Adrenal gland (tissue), 5 donors: Measurements from ENCODE around the gene DAB2.

Source experiments
- CTCF ChIP-seq, 6 experiments: fragments of 450-650 bp in 4 of 6; fragments of 200-600 bp in 2 of 6; sonication (generic) in 1 of 6; IDR thresholded peaks; 1 replicate in 5 of 6; 2 replicates in 1 of 6; pipeline versions ENCODE4 v1.5.1 to v1.8.0; 2016 to 2021; ENCODE audit warnings: antibody characterized with exemption in 6 of 6, mild to moderate bottlenecking in 2 of 6, moderate library complexity in 1 of 6
- POLR2A ChIP-seq, 2 donors: fragments of 450-650 bp; IDR thresholded peaks; one replicate each; pipeline ENCODE4 v1.6.1; 2017; ENCODE audit warnings: antibody characterized with exemption in 2 of 2, mild to moderate bottlenecking in 2 of 2, moderate library complexity in 1 of 2
- donor health status: DM: no; HTN: no; CAD: no.

GRCh38 chr5:39426746-39427105, 1.9 kb upstream of the DAB2 start:
- TF ChIP-seq CTCF (IDR thresholded peaks at IDR 0.05) (no peak), POLR2A (IDR thresholded peaks at IDR 0.05) (no peak)
